HL-60 (cell line): ENCODE results near the gene BCCIP.

ENCODE experiments used
- DNase-seq, 2 experiments: peaks; one replicate each; pipeline ENCODE4 v3.0.0-alpha.2; 2010 to 2020; ENCODE audit warnings: low read depth in 1 of 2, low spot score in 1 of 2
- H3K27ac ChIP-seq: fragments of 250-450 bp; sonication (Bioruptor Pico); replicated peaks from 2 replicates; pipeline ENCODE4 v1.5.1; 2020; ENCODE audit warnings: mild to moderate bottlenecking, moderate library complexity
- H3K27me3 ChIP-seq: fragments of 250-450 bp; sonication (Bioruptor Pico); 2 replicates; pipeline ENCODE4 v1.5.1; 2021; ENCODE audit warnings: mild to moderate bottlenecking, moderate library complexity; ENCODE audit not compliant: insufficient read depth, poor library complexity, severe bottlenecking
- H3K4me3 ChIP-seq: replicated peaks from 2 replicates; pipeline ENCODE4 v1.5.1; 2011; ENCODE audit warnings: mild to moderate bottlenecking, control low read depth, low read length; ENCODE audit not compliant: insufficient read depth
- CTCF ChIP-seq: IDR thresholded peaks from one replicate; pipeline ENCODE4 v1.5.1; 2011; ENCODE audit warnings: low read length, control low read depth, inconsistent platforms; ENCODE audit not compliant: insufficient read depth
- GABPA ChIP-seq: IDR thresholded peaks from 2 replicates; pipeline ENCODE4 v1.6.1; 2012; ENCODE audit warnings: low read depth
- POLR2AphosphoS5 ChIP-seq: IDR thresholded peaks from 2 replicates; pipeline ENCODE4 v1.6.1; 2012; ENCODE audit warnings: low read depth
- REST ChIP-seq: IDR thresholded peaks from 2 replicates; pipeline ENCODE4 v1.6.1; 2012; ENCODE audit warnings: low read depth; ENCODE audit not compliant: insufficient replicate concordance
- SPI1 ChIP-seq: IDR thresholded peaks from 2 replicates; pipeline ENCODE4 v1.6.1; 2012; ENCODE audit warnings: low read depth, mild to moderate bottlenecking, borderline replicate concordance

Gene BCCIP

GRCh38 chr10:125824736-125825135 lies 1.4 kb downstream of the BCCIP start:
- Histone ChIP-seq H3K27ac (peak overlapping the region; percentile 100), H3K27me3 (no peaks in the 10 kb centered on the region), H3K4me3 (peak overlapping the region; percentile 70)
- TF ChIP-seq REST, result no peak
- TF ChIP-seq CTCF, result no peak
- DNase-seq, result no peak

GRCh38 chr10:125827133-125827532 lies 3.8 kb downstream of the BCCIP start:
- Histone ChIP-seq H3K4me3 (no peak overlapping the region), H3K27me3 (no peaks in the 10 kb centered on the region), H3K27ac (0 out of 2 replicates have a peak overlapping the region, but pooled peaks have one; percentile 13)
- TF ChIP-seq SPI1 (peak; percentile 75), POLR2AphosphoS5 (no peak)
- DNase-seq, result no peak

- no peak overlapping the region for H3K27ac ChIP-seq
Measured at GRCh38 chr10:125828311-125828710, 5.0 kb downstream of the BCCIP start.

More at GRCh38 chr10:125828311-125828710, 5.0 kb downstream of the BCCIP start:
- DNase-seq, result no peak
- Histone ChIP-seq H3K4me3 (no peak overlapping the region), H3K27me3 (no peaks in the 10 kb centered on the region)
- TF ChIP-seq GABPA, result no peak
- TF ChIP-seq REST, result no peak
- no peak for TF ChIP-seq CTCF
- TF ChIP-seq POLR2AphosphoS5, result no peak
- no peak for TF ChIP-seq SPI1
